HCT116 (cell line): ENCODE data around the gene ST6GALNAC4.

Experiments
- CTCF ChIP-seq, 3 experiments: fragments of 200-600 bp in 1 of 3; sonication (generic) in 1 of 3; IDR thresholded peaks in 2 of 3; conservative IDR thresholded peaks in 1 of 3; 2 replicates each; pipeline ENCODE4 v1.5.1; 2012 to 2017; ENCODE audit warnings: low read depth in 2 of 3, low read length in 2 of 3, antibody characterized with exemption in 1 of 3, borderline replicate concordance in 1 of 3, control low read depth in 1 of 3, mild to moderate bottlenecking in 1 of 3, mixed read lengths in 1 of 3, mixed run types in 1 of 3, moderate library complexity in 1 of 3; ENCODE audit not compliant: insufficient read depth in 1 of 3
- EZH2 ChIP-seq: fragments of 200-600 bp; sonication (generic); IDR thresholded peaks from 2 replicates; pipeline ENCODE4 v1.6.1; 2017; ENCODE audit warnings: antibody characterized with exemption, mixed run types
- EZH2phosphoT487 ChIP-seq: fragments of 200-600 bp; IDR thresholded peaks from 2 replicates; pipeline ENCODE4 v1.6.1; 2018; ENCODE audit warnings: antibody characterized with exemption, borderline replicate concordance
- POLR2A ChIP-seq: IDR thresholded peaks from 2 replicates; pipeline ENCODE4 v1.7.0; 2011; ENCODE audit warnings: borderline replicate concordance; ENCODE audit not compliant: insufficient read depth, insufficient read length; ENCODE audit errors: extremely low read depth
- REST ChIP-seq: IDR thresholded peaks from 2 replicates; pipeline ENCODE4 v1.6.1; 2012; ENCODE audit warnings: low read depth
- SP1 ChIP-seq: IDR thresholded peaks from 2 replicates; pipeline ENCODE4 v1.6.1; 2012; ENCODE audit warnings: low read depth
- TCF7L2 ChIP-seq: IDR thresholded peaks from 2 replicates; pipeline ENCODE4 v1.7.0; 2011; ENCODE audit warnings: borderline replicate concordance, inconsistent platforms; ENCODE audit not compliant: insufficient read depth, insufficient read length; ENCODE audit errors: extremely low read depth

GRCh38 chr9:127868278-127868902 lies 48.5 kb downstream of the ST6GALNAC4 start:
- TF ChIP-seq CTCF (IDR thresholded peaks at IDR 0.05 in 2 of 3, conservative IDR thresholded peaks at IDR 0.05 in 1 of 3; ENCODE audit: borderline replicate concordance in 1 of 3, insufficient read depth in 1 of 3, low read depth in 2 of 3, low read length in 2 of 3) (no peak), SP1 (no peak), EZH2 (no peak), REST (no peak), TCF7L2 (no peak), EZH2phosphoT487 (no peak), POLR2A (no peak)
